Peyer's patch (tissue), 4 donors: ENCODE results near the gene CWF19L2. TPM values are rescaled to one million over a fixed set of nuclear protein-coding genes. Genes with fewer than 3 reads are reported as not detected.
"Not testable (repeated sequence)": the region's sequence is repeated elsewhere in the genome, so short reads cannot be mapped to it uniquely, and the experiment has no call there.

Experiments
- DNase-seq, 3 donors: peaks; one replicate each; pipeline ENCODE4 v3.0.0-alpha.2; 2017 to 2019
- H3K27ac ChIP-seq, 4 donors: fragments of 200-600 bp; sonication (generic); one replicate each; pipeline ENCODE4 v1.5.1; 2016 to 2019
- H3K27me3 ChIP-seq, 2 donors: fragments of 200-600 bp; sonication (generic); one replicate each; pipeline ENCODE4 v1.5.1; 2019
- H3K36me3 ChIP-seq, 3 donors: fragments of 200-600 bp; sonication (generic); one replicate each; pipeline ENCODE4 v1.5.1; 2016 to 2019
- H3K4me1 ChIP-seq, 4 donors: fragments of 200-600 bp; sonication (generic); one replicate each; pipeline ENCODE4 v1.5.1; 2016 to 2019
- H3K4me3 ChIP-seq, 4 donors: fragments of 200-600 bp; sonication (generic); 1 replicate in 3 of 4; 2 replicates in 1 of 4; pipeline ENCODE4 v1.5.1; 2016 to 2019; ENCODE audit warnings: mild to moderate bottlenecking in 1 of 4
- H3K9me3 ChIP-seq, 4 donors: fragments of 200-600 bp; sonication (generic); one replicate each; pipeline ENCODE4 v1.5.1; 2016 to 2019; ENCODE audit warnings: mild to moderate bottlenecking in 1 of 4
- POLR2A ChIP-seq, 2 donors: fragments of 450-650 bp; IDR thresholded peaks; one replicate each; pipeline ENCODE4 v1.5.1; 2017; ENCODE audit warnings: antibody characterized with exemption in 2 of 2, mild to moderate bottlenecking in 2 of 2, moderate library complexity in 2 of 2
- total RNA-seq, 4 donors: library from RNA; depleted of rRNA; stranded (reverse); fragments of >200 nt; gene quantifications; one replicate each; pipeline ENCODE4 v1.1.0, GENCODE V29; 2016
- TF ChIP-seq, protein P1 (sequence below), 6 experiments: fragments of 450-650 bp in 4 of 6; fragments of 200-600 bp in 2 of 6; sonication (generic) in 1 of 6; IDR thresholded peaks; one replicate each; pipeline ENCODE4 v1.5.1; 2017 to 2019; ENCODE audit warnings: antibody characterized with exemption in 6 of 6, mild to moderate bottlenecking in 3 of 6, moderate library complexity in 1 of 6

CWF19L2 gene
- total RNA-seq, 4 donors from 2014 or later = 13.1 to 79.2 (median 17.5) TPM

DNA sequence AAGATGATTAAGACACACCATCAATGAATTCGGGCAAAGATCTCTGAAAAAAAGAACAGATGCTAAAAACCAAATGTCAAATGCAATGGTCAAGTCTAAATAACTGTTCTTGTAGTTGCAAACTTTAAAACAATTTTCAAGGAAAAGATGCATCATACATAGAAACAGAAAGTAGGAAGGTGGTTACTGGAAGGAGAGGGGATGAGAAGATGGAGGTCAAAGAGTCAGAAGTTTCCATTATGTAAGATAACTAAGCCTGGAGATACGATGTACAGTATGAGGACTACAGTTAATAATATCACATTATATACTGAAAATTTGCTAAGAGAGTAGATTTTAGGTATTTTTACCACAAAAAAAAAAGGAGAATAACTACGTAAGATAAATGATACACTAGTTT lies 27.1 kb downstream of the CWF19L2 start:
- TF ChIP-seq, protein P1, sequence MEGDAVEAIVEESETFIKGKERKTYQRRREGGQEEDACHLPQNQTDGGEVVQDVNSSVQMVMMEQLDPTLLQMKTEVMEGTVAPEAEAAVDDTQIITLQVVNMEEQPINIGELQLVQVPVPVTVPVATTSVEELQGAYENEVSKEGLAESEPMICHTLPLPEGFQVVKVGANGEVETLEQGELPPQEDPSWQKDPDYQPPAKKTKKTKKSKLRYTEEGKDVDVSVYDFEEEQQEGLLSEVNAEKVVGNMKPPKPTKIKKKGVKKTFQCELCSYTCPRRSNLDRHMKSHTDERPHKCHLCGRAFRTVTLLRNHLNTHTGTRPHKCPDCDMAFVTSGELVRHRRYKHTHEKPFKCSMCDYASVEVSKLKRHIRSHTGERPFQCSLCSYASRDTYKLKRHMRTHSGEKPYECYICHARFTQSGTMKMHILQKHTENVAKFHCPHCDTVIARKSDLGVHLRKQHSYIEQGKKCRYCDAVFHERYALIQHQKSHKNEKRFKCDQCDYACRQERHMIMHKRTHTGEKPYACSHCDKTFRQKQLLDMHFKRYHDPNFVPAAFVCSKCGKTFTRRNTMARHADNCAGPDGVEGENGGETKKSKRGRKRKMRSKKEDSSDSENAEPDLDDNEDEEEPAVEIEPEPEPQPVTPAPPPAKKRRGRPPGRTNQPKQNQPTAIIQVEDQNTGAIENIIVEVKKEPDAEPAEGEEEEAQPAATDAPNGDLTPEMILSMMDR (IDR thresholded peaks at IDR 0.05) = no peak
- no peak for TF ChIP-seq POLR2A (IDR thresholded peaks at IDR 0.05)
- H3K36me3 ChIP-seq = peaks cover 0 to 19% (median 4%) of the 10 kb centered on the region in 3 donors
- no peak overlapping the region for H3K4me3 ChIP-seq
- H3K9me3 ChIP-seq = no peaks in the 10 kb centered on the region
- no peaks in the 10 kb centered on the region for H3K27me3 ChIP-seq
- H3K27ac ChIP-seq = no peak overlapping the region
- DNase-seq = no peak
- H3K4me1 ChIP-seq = no peaks in the 10 kb centered on the region

DNA sequence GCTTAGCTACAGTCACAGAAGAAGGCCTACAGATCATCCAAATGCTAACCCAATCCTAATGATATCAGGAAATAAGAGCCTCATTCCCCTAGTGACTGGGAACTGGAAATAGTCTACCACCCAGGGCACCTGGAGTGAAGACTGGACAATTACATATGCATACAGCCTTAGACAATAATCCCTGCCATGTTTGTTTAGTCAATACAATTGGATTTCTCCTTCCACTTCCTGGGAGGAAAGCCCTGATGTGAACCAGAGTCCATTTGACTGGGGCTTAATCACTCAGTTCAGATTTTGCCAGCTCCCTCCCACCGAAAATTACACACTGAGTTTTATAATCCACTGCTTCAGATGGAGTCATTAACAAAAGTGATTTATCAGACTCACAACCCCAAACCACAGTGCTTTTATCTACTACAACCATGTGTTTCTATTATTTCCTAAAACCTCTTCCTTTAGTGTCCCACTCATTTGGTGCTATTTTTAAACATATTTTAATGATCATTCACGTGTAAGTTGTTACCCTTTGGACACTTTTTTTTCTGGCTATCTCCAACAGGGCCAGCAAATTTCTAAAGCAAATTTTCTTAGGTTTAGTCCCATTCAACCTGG lies 29.9 kb downstream of the CWF19L2 start:
- no peaks in the 10 kb centered on the region for H3K27me3 ChIP-seq
- H3K27ac ChIP-seq = no peak overlapping the region
- no peaks in the 10 kb centered on the region for H3K9me3 ChIP-seq
- no peak for TF ChIP-seq POLR2A (IDR thresholded peaks at IDR 0.05)
- TF ChIP-seq, protein P1 (IDR thresholded peaks at IDR 0.05) = no peak
- DNase-seq = no peak
- H3K4me3 ChIP-seq = no peak overlapping the region
- no peaks in the 10 kb centered on the region for H3K4me1 ChIP-seq
- peaks cover 0 to 19% (median 4%) of the 10 kb centered on the region in 3 donors for H3K36me3 ChIP-seq

DNA sequence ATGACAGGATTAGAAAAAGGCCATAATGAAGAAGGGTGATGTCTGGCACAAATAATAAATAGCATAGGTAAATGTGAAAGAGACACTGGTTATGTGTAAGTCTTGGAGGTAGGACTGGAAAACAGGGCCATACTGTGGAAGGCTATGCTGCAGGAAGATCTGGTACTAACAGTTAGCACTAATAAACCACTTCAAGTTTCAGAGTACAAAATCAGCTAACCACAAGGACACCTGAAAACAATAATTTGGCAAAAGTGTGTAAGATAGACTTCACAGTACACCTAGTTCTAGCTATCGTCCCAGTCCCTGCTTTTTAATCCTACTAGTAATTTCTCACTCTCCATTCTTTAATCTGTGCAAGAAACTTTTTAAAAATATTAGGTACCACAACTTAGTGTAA lies 44.3 kb downstream of the CWF19L2 start:
- H3K4me3 ChIP-seq = no peak overlapping the region
- peaks cover 0 to 6% (median 0%) of the 10 kb centered on the region in 4 donors for H3K4me1 ChIP-seq
- no peak for DNase-seq
- no peaks in the 10 kb centered on the region for H3K9me3 ChIP-seq
- no peak for TF ChIP-seq POLR2A (IDR thresholded peaks at IDR 0.05)
- TF ChIP-seq, protein P1 (IDR thresholded peaks at IDR 0.05) = no peak
- no peak overlapping the region for H3K27ac ChIP-seq
- no peaks in the 10 kb centered on the region for H3K27me3 ChIP-seq
- H3K36me3 ChIP-seq = peaks cover 0 to 17% (median 0%) of the 10 kb centered on the region in 3 donors

DNA sequence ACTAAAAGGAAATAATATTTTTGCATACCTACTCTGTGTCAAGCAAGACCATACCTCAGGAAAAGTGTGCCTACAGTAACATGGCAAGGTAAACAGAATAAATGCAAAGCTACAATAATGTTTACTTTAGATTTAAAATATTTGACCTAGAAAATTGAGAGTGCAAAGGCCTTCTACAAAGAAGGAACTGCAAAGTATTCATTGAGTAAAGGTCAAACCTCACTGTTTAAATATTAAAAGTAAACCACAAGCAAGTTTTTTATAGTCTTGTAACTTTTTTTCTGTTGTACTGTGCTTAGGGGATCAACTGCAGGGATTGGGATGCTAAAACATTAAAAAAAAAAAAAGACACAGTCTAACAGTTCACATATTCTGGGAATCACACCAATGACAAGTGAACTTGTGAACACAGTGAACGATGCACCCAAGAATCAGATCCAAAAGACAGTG lies 48.8 kb downstream of the CWF19L2 start:
- no peaks in the 10 kb centered on the region for H3K9me3 ChIP-seq
- H3K36me3 ChIP-seq = peaks cover 0 to 5% (median 0%) of the 10 kb centered on the region in 3 donors
- DNase-seq = no peak
- H3K4me1 ChIP-seq = peaks cover 0 to 6% (median 0%) of the 10 kb centered on the region in 4 donors
- H3K27ac ChIP-seq = no peak overlapping the region
- no peak overlapping the region for H3K4me3 ChIP-seq
- TF ChIP-seq POLR2A (IDR thresholded peaks at IDR 0.05) = no peak
- TF ChIP-seq, protein P1 (IDR thresholded peaks at IDR 0.05) = no peak
- H3K27me3 ChIP-seq = no peaks in the 10 kb centered on the region

DNA sequence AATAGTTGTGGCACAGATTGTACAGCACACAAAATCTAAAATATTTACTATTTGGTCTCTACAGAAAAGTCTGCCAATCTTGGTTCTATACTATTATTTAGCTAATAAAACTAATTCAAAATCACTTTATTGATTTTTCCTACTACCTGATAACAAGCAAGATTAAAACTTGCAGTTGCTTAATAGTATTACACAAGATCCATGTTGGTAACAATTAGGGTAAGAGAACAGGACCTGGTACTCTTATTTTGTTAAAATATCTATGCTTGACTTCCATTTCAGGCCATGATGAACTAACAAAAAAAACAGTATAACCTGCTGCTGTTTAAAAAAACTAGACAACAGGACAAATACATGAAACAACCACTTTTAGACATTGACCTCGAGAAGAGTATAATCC lies 52.4 kb downstream of the CWF19L2 start:
- H3K36me3 ChIP-seq = no peaks in the 10 kb centered on the region
- no peak overlapping the region for H3K27ac ChIP-seq
- DNase-seq = no peak
- peaks cover 0 to 6% (median 0%) of the 10 kb centered on the region in 4 donors for H3K4me1 ChIP-seq
- no peak for TF ChIP-seq POLR2A (IDR thresholded peaks at IDR 0.05)
- TF ChIP-seq, protein P1 (IDR thresholded peaks at IDR 0.05) = no peak
- no peak overlapping the region for H3K4me3 ChIP-seq
- H3K27me3 ChIP-seq = no peaks in the 10 kb centered on the region
- no peaks in the 10 kb centered on the region for H3K9me3 ChIP-seq

DNA sequence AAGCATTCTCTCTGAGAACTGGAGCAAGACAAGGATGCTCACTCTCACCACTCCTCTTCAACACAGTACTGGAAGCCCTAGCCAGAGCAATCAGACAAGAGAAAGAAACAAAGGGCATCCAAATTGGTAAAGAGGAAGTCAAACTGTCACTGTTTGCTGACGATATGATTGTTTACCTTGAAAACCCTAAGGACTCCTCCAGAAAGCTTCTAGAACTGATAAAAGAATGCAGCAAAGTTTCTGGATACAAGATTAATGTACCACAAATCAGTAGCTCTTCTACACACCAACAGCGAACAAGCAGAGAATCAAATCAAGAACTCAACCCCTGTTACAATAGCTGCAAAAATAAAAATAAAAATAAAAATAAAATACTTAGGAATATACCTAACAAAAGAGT lies 56.5 kb downstream of the CWF19L2 start:
- not testable (repeated sequence) for H3K4me1 ChIP-seq, H3K27me3 ChIP-seq, H3K9me3 ChIP-seq, DNase-seq, H3K4me3 ChIP-seq, H3K27ac ChIP-seq, H3K36me3 ChIP-seq
